ENCODE measurements around the gene OPCML. TPM values are rescaled to one million over a fixed set of nuclear protein-coding genes. Genes with fewer than 3 reads are reported as not detected.

The OPCML gene
- total RNA-seq, 1 donor from 2014 or later: not detected

DNA sequence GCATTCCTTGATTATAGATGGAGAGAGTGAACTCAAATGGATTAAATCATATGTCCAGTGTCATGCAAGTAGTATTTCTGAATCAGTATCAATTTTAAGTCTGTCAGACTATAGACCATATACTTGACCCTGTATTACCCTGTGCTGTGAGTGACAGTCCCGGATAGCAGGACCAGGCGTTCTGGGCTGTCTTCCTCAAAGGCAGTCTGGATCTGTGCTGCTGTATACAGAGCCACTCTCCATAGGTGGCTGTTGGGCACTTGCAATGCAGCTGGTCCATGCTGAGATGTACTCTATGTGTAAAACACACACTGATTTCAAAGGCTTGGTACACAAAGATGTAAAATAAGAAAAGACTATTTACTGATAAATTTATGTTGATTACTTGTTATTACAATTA lies 294.3 kb downstream of the OPCML start:
- H3K27me3 ChIP-seq: no peaks in the 10 kb centered on the region
- H3K4me1 ChIP-seq: no peaks in the 10 kb centered on the region
- no peak for DNase-seq (ENCODE audit: low spot score in 2 of 2)
- intact Hi-C loops (cut with DNase I): no loop called here
- no peaks in the 10 kb centered on the region for H3K9me3 ChIP-seq
- no peaks in the 10 kb centered on the region for H3K36me3 ChIP-seq
- H3K4me3 ChIP-seq: no peak overlapping the region
- TF ChIP-seq, protein P1, sequence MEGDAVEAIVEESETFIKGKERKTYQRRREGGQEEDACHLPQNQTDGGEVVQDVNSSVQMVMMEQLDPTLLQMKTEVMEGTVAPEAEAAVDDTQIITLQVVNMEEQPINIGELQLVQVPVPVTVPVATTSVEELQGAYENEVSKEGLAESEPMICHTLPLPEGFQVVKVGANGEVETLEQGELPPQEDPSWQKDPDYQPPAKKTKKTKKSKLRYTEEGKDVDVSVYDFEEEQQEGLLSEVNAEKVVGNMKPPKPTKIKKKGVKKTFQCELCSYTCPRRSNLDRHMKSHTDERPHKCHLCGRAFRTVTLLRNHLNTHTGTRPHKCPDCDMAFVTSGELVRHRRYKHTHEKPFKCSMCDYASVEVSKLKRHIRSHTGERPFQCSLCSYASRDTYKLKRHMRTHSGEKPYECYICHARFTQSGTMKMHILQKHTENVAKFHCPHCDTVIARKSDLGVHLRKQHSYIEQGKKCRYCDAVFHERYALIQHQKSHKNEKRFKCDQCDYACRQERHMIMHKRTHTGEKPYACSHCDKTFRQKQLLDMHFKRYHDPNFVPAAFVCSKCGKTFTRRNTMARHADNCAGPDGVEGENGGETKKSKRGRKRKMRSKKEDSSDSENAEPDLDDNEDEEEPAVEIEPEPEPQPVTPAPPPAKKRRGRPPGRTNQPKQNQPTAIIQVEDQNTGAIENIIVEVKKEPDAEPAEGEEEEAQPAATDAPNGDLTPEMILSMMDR (IDR thresholded peaks at IDR 0.05): no peak
- H3K27ac ChIP-seq: no peak overlapping the region

DNA sequence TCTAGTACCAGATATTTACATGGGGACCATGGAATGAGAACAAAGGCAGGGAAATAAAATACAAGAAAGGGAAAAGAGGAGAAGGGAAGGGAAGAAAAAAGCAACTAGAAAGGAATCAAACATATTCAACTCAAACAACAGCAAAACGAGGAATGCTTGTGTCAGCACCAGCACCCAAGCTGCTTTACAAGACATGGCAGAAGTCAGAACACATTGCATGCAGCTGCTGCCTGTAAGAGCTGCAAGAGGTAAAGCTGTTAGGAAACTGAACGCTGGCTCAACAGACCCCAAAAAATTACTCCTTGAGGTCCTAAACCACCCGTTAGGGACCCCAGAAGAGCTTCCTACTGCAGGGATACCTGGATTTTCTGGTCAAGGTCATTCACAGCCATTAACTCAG lies 296.9 kb downstream of the OPCML start:
- intact Hi-C loops (cut with DNase I): no loop called here
- H3K9me3 ChIP-seq: no peaks in the 10 kb centered on the region
- no peaks in the 10 kb centered on the region for H3K36me3 ChIP-seq
- no peaks in the 10 kb centered on the region for H3K27me3 ChIP-seq
- no peak overlapping the region for H3K27ac ChIP-seq
- TF ChIP-seq, protein P1 (IDR thresholded peaks at IDR 0.05): no peak
- H3K4me1 ChIP-seq: no peaks in the 10 kb centered on the region
- H3K4me3 ChIP-seq: no peak overlapping the region
- no peak for DNase-seq (ENCODE audit: low spot score in 2 of 2)

DNA sequence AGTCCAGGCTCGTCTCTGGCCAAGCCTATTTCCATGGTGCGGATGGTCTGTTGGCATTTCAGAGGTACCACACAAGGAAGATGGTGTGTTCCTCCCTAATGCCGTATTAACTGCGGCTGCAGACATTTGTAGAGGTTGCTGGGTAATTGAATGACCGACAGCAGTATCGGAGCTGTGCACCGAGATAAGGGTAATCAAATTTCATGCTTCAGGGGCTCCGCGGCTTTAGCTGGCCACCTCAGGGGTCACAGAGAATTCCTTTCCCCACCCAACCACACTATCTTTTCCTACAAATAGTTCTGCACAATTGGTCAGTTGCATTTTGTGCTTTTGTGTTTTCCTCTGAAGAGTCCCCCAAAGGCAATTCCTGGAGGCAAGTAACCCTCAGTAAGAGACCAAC lies 297.4 kb downstream of the OPCML start:
- H3K36me3 ChIP-seq: no peaks in the 10 kb centered on the region
- DNase-seq (ENCODE audit: low spot score in 2 of 2): no peak
- no peak overlapping the region for H3K4me3 ChIP-seq
- no peaks in the 10 kb centered on the region for H3K27me3 ChIP-seq
- no peaks in the 10 kb centered on the region for H3K9me3 ChIP-seq
- intact Hi-C loops (cut with DNase I): no loop called here
- no peak overlapping the region for H3K27ac ChIP-seq
- H3K4me1 ChIP-seq: no peaks in the 10 kb centered on the region
- TF ChIP-seq, protein P1 (IDR thresholded peaks at IDR 0.05): no peak

DNA sequence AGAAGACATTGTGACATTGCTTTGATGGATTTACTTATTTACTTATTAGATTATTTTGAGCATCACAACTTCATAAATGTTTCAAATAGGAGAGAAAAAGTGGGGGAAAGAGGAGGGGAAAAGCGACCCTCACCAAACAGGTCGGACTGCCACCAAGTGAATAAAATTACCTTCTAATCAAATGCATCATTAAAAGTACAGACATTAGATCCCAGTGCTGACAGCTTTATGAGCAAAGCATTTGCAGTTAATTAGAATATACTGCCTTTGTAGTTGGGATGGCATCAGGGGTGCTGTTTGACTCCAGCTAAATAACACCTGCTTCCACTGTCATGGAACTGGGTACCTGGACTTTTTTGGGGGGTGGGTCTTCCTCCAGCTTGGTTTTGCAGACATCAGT lies 299.6 kb downstream of the OPCML start:
- intact Hi-C loops (cut with DNase I): no loop called here
- H3K27ac ChIP-seq: no peak overlapping the region

DNA sequence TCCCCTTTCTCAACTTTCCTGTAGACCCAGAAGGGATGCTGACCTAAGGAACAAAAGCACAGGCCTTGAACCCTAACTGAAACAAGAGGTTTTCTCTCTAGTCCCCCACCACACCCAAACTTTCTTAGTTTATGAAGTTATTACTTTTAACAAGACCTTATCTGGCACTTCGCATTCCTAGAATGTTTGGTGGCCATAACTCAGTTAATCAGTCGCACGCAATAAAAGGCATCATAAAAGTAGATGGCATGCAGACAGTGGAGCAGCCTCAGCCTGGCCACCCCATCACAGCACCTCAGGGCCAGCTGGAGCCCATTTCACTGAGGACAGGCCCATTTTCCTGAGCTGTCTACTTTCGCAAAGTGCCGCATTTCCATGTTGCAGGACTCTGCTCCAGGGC lies 301.9 kb downstream of the OPCML start:
- Histone ChIP-seq H3K27ac (no peak overlapping the region), H3K4me1 (no peaks in the 10 kb centered on the region), H3K9me3 (no peaks in the 10 kb centered on the region), H3K36me3 (no peaks in the 10 kb centered on the region), H3K27me3 (no peaks in the 10 kb centered on the region), H3K4me3 (no peak overlapping the region)
- TF ChIP-seq, protein P1 (IDR thresholded peaks at IDR 0.05): no peak
- intact Hi-C loops (cut with DNase I): no loop called here
- no peak for DNase-seq (ENCODE audit: low spot score in 2 of 2)

More for the DNA sequence above, 299.6 kb downstream of the OPCML start:
- Histone ChIP-seq H3K4me3 (no peak overlapping the region), H3K36me3 (no peaks in the 10 kb centered on the region), H3K9me3 (no peaks in the 10 kb centered on the region), H3K27me3 (no peaks in the 10 kb centered on the region), H3K4me1 (no peaks in the 10 kb centered on the region)
- TF ChIP-seq, protein P1 (IDR thresholded peaks at IDR 0.05): no peak
- DNase-seq (ENCODE audit: low spot score in 2 of 2): no peak
